ENCODE data around the gene TMTC2. TPM values are rescaled to one million over a fixed set of nuclear protein-coding genes. Genes with fewer than 3 reads are reported as not detected.
"Not testable (repeated sequence)": the region's sequence is repeated elsewhere in the genome, so short reads cannot be mapped to it uniquely, and the experiment has no call there.

The TMTC2 gene
- total RNA-seq, 2 experiments from 2014 or later: 5.1 to 6.0 TPM

DNA sequence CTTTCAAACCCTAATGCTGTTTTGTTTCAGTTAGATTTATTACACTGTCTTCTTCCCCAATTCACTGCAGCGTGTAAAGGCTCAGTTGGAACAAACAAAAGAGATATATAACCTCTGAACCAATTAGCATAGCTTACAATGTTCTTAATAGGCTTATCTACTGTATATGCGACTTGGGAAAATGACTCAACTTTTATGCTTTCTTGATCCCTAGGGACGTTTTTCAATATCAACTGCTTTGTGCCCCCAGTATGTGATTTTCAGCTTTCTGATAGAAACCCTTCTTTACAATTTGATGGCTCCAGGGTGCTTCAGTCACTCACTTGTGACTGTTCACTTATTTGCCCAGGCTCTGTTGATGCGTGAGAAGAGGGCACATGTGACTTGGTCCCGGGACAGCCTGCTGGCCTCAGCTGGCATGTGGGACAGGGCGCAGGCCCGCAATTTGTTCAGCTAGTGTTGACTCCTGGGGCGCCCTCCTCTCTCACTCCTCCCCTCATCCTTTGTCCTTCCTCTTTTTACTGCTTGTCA, 107.1 kb downstream of the TMTC2 start:
- POLR2A ChIA-PET: no interaction called here

GRCh38 chr12:82797480-82797879, 110.8 kb downstream of the TMTC2 start:
- H3K4me3 Mint-ChIP-seq: no peak overlapping the region
- H3K4me1 Mint-ChIP-seq: no peaks in the 10 kb centered on the region
- H3K9me3 Mint-ChIP-seq: peaks cover 5% of the 10 kb centered on the region
- no peak for DNase-seq
- no peaks in the 10 kb centered on the region for H3K36me3 Mint-ChIP-seq (ENCODE audit: low read depth)
- ChIA-PET POLR2A (no interaction called here), CTCF (no interaction called here)
- no peaks in the 10 kb centered on the region for H3K27me3 Mint-ChIP-seq
- H3K27ac Mint-ChIP-seq: no peak overlapping the region

More for the DNA sequence above, 107.1 kb downstream of the TMTC2 start:
- Mint-ChIP-seq H3K4me3 (no peak overlapping the region), H3K9me3 (no peaks in the 10 kb centered on the region), H3K27ac (no peak overlapping the region), H3K27me3 (no peaks in the 10 kb centered on the region), H3K36me3 (ENCODE audit: low read depth) (no peaks in the 10 kb centered on the region), H3K4me1 (peaks cover 2% of the 10 kb centered on the region)
- DNase-seq: no peak
- CTCF ChIA-PET: no interaction called here

- H3K27me3 Mint-ChIP-seq: no peaks in the 10 kb centered on the region
- DNase-seq: no peak
- H3K27ac Mint-ChIP-seq: no peak overlapping the region
- H3K4me3 Mint-ChIP-seq: no peak overlapping the region
- no peaks in the 10 kb centered on the region for H3K4me1 Mint-ChIP-seq
- ChIA-PET CTCF (no interaction called here), POLR2A (no interaction called here)
- H3K9me3 Mint-ChIP-seq: peaks cover 5% of the 10 kb centered on the region
- no peaks in the 10 kb centered on the region for H3K36me3 Mint-ChIP-seq (ENCODE audit: low read depth)
These were observed 113.5 kb downstream of the TMTC2 start for GRCh38 chr12:82800185-82800584.

DNA sequence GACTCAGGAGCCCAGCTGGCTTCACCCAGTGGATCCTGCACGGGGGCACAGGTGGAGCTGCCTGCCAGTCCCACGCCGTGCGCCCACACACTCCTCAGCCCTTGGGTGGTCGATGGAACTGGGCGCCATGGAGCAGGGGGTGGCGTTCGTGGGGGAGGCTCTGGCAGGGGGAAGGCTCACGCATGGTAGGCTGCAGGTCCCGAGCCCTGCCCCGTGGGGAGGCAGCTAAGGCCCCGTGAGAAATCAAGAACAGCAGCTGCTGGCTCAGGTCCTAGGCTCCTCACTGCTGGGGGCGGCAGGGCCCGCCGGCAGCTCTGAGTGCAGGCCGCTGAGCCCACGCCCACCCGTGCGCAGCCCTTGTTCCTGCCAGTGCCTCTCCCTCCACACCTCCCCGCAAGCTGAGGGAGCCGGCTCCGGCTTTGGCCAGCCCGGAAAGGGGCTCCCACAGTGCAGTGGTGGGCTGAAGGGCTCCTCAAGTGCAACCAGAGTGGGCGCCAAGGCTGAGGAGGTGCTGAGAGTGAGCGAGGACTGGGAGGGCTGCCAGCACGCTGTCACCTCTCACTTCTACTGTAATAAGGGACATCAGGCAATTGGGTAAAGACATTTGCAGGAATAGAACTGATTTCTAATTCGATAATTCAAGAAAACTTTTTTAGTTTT, 115.4 kb downstream of the TMTC2 start:
- no peaks in the 10 kb centered on the region for H3K36me3 Mint-ChIP-seq (ENCODE audit: low read depth)
- peaks cover 5% of the 10 kb centered on the region for H3K9me3 Mint-ChIP-seq
- CTCF ChIA-PET: no interaction called here
- H3K4me1 Mint-ChIP-seq: no peaks in the 10 kb centered on the region
- no peak for DNase-seq
- POLR2A ChIA-PET: no interaction called here
- no peaks in the 10 kb centered on the region for H3K27me3 Mint-ChIP-seq
- H3K27ac Mint-ChIP-seq: no peak overlapping the region
- no peak overlapping the region for H3K4me3 Mint-ChIP-seq

DNA sequence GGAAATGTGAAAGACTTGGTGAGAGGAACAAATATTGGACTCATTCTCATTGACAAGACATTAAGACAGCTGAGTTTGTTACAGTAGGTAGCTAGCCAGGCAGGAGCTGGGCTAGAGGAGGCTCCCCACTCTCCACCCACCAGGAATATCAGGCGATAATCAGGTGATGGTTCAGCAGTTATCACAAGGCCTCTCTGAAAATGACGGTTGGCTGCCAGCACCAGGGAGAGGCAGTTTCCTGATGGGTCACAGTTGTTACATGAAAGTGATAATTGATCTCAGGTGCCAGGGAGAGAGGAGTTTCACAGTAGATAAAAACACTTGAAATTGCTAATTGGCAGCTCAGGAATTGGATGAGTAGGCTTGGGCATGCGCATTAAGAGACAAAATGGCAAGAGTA, 116.5 kb downstream of the TMTC2 start:
- Mint-ChIP-seq H3K9me3 (peaks cover 5% of the 10 kb centered on the region), H3K36me3 (ENCODE audit: low read depth) (no peaks in the 10 kb centered on the region), H3K27ac (no peak overlapping the region), H3K4me3 (no peak overlapping the region), H3K4me1 (no peaks in the 10 kb centered on the region), H3K27me3 (no peaks in the 10 kb centered on the region)
- CTCF ChIA-PET: no interaction called here
- POLR2A ChIA-PET: no interaction called here
- DNase-seq: no peak

DNA sequence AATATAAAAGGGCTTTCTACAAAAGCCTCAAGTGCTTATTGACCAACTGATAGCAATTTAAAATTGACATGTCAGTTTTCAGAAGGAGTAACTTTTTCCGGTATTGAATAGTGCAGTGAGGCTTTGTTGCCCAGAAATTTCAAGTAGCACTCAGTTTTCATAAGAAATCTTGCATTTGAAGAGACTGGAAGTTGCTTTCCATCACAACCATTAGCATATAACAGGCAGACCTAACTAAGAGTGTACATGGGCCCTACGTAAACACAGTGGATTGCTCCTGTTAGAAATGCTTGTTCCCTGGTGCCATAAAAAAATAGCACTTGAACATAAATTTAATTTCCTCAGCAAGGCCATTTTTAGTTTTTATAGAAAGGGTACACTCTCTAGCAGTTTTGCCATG, 117.9 kb downstream of the TMTC2 start:
- Mint-ChIP-seq H3K36me3 (ENCODE audit: low read depth) (no peaks in the 10 kb centered on the region), H3K27ac (no peak overlapping the region), H3K4me3 (no peak overlapping the region), H3K9me3 (peaks cover 5% of the 10 kb centered on the region), H3K27me3 (no peaks in the 10 kb centered on the region), H3K4me1 (no peaks in the 10 kb centered on the region)
- POLR2A ChIA-PET: no interaction called here
- no peak for DNase-seq
- CTCF ChIA-PET: no interaction called here

- H3K27me3 Mint-ChIP-seq; H3K4me3 Mint-ChIP-seq; H3K9me3 Mint-ChIP-seq; DNase-seq; H3K36me3 Mint-ChIP-seq (ENCODE audit: low read depth); H3K27ac Mint-ChIP-seq; CTCF ChIA-PET; H3K4me1 Mint-ChIP-seq; POLR2A ChIA-PET: not testable (repeated sequence)
These were observed 118.3 kb downstream of the TMTC2 start for GRCh38 chr12:82805004-82805403.

GRCh38 chr12:82805812-82806497, 119.2 kb downstream of the TMTC2 start:
- Mint-ChIP-seq H3K4me3 (no peak overlapping the region), H3K4me1 (no peaks in the 10 kb centered on the region), H3K9me3 (peaks cover 5% of the 10 kb centered on the region), H3K27me3 (no peaks in the 10 kb centered on the region), H3K36me3 (ENCODE audit: low read depth) (no peaks in the 10 kb centered on the region), H3K27ac (no peak overlapping the region)
- ChIA-PET CTCF (no interaction called here), POLR2A (no interaction called here)
- no peak for DNase-seq

GRCh38 chr12:82807132-82807737, 120.5 kb downstream of the TMTC2 start:
- POLR2A ChIA-PET: no interaction called here
- Mint-ChIP-seq H3K4me1 (no peaks in the 10 kb centered on the region), H3K36me3 (ENCODE audit: low read depth) (no peaks in the 10 kb centered on the region), H3K27ac (no peak overlapping the region), H3K4me3 (no peak overlapping the region), H3K27me3 (no peaks in the 10 kb centered on the region), H3K9me3 (no peaks in the 10 kb centered on the region)
- CTCF ChIA-PET: no interaction called here
- no peak for DNase-seq

DNA sequence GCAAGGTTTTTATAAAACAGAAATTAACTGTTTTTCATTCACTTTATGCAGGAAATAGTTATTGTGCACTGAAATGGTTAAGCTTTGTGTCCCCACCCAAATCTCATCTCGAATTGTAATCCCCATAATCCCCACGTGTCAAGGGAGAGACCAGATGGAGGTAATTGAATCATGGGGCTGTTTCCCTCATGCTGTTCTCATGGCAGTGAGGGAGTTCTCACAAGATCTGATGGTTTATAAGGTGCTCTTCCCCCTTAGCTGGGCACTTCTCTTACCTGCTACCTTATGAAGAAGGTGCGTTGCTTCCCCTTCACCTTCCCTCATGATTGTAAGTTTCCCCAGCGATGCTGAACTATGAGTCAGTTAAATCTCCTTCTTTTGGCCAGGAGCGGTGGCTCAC, 123.9 kb downstream of the TMTC2 start:
- H3K36me3 Mint-ChIP-seq (ENCODE audit: low read depth): no peaks in the 10 kb centered on the region
- H3K27me3 Mint-ChIP-seq: no peaks in the 10 kb centered on the region
- no peaks in the 10 kb centered on the region for H3K9me3 Mint-ChIP-seq
- DNase-seq: no peak
- ChIA-PET POLR2A (no interaction called here), CTCF (no interaction called here)
- H3K4me1 Mint-ChIP-seq: no peaks in the 10 kb centered on the region
- no peak overlapping the region for H3K27ac Mint-ChIP-seq
- no peak overlapping the region for H3K4me3 Mint-ChIP-seq

DNA sequence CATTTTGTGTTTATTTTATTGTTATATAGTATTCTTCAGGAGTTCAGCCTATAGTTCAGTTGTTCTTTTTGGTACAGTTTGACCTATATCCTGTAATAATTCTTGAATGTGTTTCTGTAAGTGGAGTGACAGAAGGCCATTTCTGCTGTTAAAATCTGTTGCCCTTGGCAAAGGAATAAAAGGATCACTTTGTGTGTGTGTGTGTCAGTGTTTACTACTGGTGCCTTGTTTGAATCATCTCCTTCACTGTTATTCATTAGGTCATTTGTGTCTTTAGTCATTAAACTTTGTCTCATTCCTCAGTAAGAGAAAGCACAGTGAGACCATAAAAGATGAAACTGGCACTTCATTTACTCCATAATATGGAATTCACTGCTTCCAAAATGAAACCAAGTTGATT, 130.7 kb downstream of the TMTC2 start:
- no peaks in the 10 kb centered on the region for H3K9me3 Mint-ChIP-seq
- no peaks in the 10 kb centered on the region for H3K4me1 Mint-ChIP-seq
- no peak overlapping the region for H3K4me3 Mint-ChIP-seq
- no peak overlapping the region for H3K27ac Mint-ChIP-seq
- ChIA-PET POLR2A (no interaction called here), CTCF (no interaction called here)
- H3K36me3 Mint-ChIP-seq (ENCODE audit: low read depth): no peaks in the 10 kb centered on the region
- no peaks in the 10 kb centered on the region for H3K27me3 Mint-ChIP-seq
- no peak for DNase-seq

DNA sequence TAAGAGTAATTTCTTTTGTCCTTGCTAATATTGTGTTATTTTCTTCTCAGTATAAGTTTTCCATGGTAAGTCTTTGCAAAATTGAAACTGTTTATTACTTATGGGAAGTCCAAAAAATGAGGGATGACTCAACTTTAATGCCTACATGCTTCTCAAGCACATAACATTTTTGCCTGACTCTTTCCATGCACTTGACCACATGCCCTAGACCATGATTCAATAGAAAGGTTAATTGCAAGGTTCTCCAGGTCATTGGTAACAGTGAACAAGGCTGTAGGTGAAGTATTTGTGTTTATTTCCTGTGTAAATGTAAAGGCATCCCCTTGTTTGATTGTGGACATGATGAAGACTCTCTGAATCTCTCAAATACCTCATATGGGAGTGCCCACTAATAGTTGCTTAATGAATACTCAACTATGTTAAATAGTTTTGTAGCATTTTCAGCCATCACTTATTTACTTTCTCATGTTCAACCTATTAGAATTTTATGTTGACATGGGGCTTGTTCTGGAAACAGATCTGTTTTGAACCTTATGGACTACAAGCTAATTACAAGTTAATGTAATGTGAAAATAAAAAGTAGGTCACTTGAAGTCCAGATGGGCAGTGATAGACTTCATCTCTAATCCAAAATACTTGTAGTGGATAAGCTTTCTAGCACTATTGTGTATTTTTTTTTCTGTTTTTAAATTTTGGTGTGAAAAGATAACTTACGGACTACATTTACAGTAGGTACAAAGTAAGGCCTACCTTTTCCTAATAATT, 131.7 kb downstream of the TMTC2 start:
- Mint-ChIP-seq H3K27me3 (no peaks in the 10 kb centered on the region), H3K4me3 (no peak overlapping the region), H3K9me3 (no peaks in the 10 kb centered on the region), H3K36me3 (ENCODE audit: low read depth) (no peaks in the 10 kb centered on the region), H3K4me1 (no peaks in the 10 kb centered on the region), H3K27ac (no peak overlapping the region)
- DNase-seq: no peak
- CTCF ChIA-PET: no interaction called here
- POLR2A ChIA-PET: no interaction called here

DNA sequence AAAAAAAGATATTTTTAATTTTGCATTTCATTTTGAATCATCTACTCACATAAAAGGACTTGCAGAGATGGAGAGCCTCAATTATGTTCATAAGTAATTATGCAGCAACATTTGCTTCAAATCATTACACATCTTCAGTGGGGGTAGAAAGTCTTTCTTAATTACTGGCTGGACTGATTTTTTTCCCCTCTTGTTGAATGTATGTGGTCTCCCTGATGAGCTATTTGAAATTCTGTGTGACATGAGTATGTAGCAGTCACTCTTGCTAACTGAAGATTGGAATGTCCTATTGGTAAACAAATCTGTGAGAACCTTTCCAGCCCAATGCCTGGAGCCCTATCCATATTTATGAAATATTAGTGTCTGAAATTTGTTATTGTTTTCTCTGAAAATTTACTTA, 139.8 kb downstream of the TMTC2 start:
- Mint-ChIP-seq H3K4me3 (no peak overlapping the region), H3K27ac (no peak overlapping the region), H3K9me3 (no peaks in the 10 kb centered on the region), H3K27me3 (no peaks in the 10 kb centered on the region), H3K4me1 (no peaks in the 10 kb centered on the region), H3K36me3 (ENCODE audit: low read depth) (no peaks in the 10 kb centered on the region)
- no peak for DNase-seq
- ChIA-PET CTCF (no interaction called here), POLR2A (no interaction called here)

Measured in activated CD4-positive, alpha-beta memory T cell treated with anti-CD3 and anti-CD28 coated beads, Interleukin-2, amount 10 ng/mL, durations not matched to agents 7 days and 5 days (primary cell).